Measurements from ENCODE around the gene SNAI3.

GRCh38 chr16:88678224-88678979 lies 7.9 kb downstream of the SNAI3 start:
- TF ChIP-seq CTCF (IDR thresholded peaks at IDR 0.05): no peak
- no peak for TF ChIP-seq POLR2A (IDR thresholded peaks at IDR 0.05)

Data from uterus (tissue), 2 donors.